ENCODE data around the gene USP8.
A peak's percentile ranks its signal among the peaks of the same experiment; 100 is the strongest.
"Not testable (repeated sequence)": the region's sequence is repeated elsewhere in the genome, so short reads cannot be mapped to it uniquely, and the experiment has no call there.

USP8 gene

GRCh38 chr15:50424066-50424890 lies at the start of gene USP8:
Gene USP8, plus strand, starts transcription at chr15:50424405. Its CDS starts 14,669 bp downstream, at chr15:50439074.
- DNase-seq (ENCODE audit: low read depth), result peak; percentile 91

- DNase-seq (ENCODE audit: low read depth), result no peak
Measured at GRCh38 chr15:50377867-50378751, 46.1 kb upstream of the USP8 start.

- no peak for DNase-seq (ENCODE audit: low read depth)
Measured at GRCh38 chr15:50378776-50379175, 45.4 kb upstream of the USP8 start.

- DNase-seq (ENCODE audit: low read depth), result not testable (repeated sequence)
Measured at GRCh38 chr15:50379413-50379812, 44.8 kb upstream of the USP8 start.

GRCh38 chr15:50380089-50380488 lies 44.1 kb upstream of the USP8 start:
- DNase-seq (ENCODE audit: low read depth), result no peak

- DNase-seq (ENCODE audit: low read depth), result no peak
Measured at GRCh38 chr15:50381438-50381837, 42.8 kb upstream of the USP8 start.

- DNase-seq (ENCODE audit: low read depth), result not testable (repeated sequence)
Measured at GRCh38 chr15:50382408-50382807, 41.8 kb upstream of the USP8 start.

- DNase-seq (ENCODE audit: low read depth), result no peak
Measured at GRCh38 chr15:50390554-50391264, 33.5 kb upstream of the USP8 start.

GRCh38 chr15:50391561-50391960 lies 32.6 kb upstream of the USP8 start:
- not testable (repeated sequence) for DNase-seq (ENCODE audit: low read depth)

GRCh38 chr15:50411870-50412269 lies 12.3 kb upstream of the USP8 start:
- DNase-seq (ENCODE audit: low read depth), result no peak

GRCh38 chr15:50414624-50415023 lies 9.6 kb upstream of the USP8 start:
- no peak for DNase-seq (ENCODE audit: low read depth)

GRCh38 chr15:50415752-50416404 lies 8.3 kb upstream of the USP8 start:
- DNase-seq (ENCODE audit: low read depth), result no peak

GRCh38 chr15:50416890-50417289 lies 7.3 kb upstream of the USP8 start:
- DNase-seq (ENCODE audit: low read depth), result no peak

- no peak for DNase-seq (ENCODE audit: low read depth)
Measured at GRCh38 chr15:50418041-50418583, 6.1 kb upstream of the USP8 start.

- no peak for DNase-seq (ENCODE audit: low read depth)
Measured at GRCh38 chr15:50425219-50425618, 1.0 kb downstream of the USP8 start.

GRCh38 chr15:50425678-50426246 lies 1.6 kb downstream of the USP8 start:
- DNase-seq (ENCODE audit: low read depth), result not testable (repeated sequence)

- DNase-seq (ENCODE audit: low read depth), result no peak
Measured at GRCh38 chr15:50426428-50426827, 2.2 kb downstream of the USP8 start.

- DNase-seq (ENCODE audit: low read depth), result peak; percentile 30
Measured at GRCh38 chr15:50431204-50431603, 7.0 kb downstream of the USP8 start.

- DNase-seq (ENCODE audit: low read depth), result no peak
Measured at GRCh38 chr15:50432230-50432629, 8.0 kb downstream of the USP8 start.

GRCh38 chr15:50435772-50436171 lies 11.6 kb downstream of the USP8 start:
- no peak for DNase-seq (ENCODE audit: low read depth)

GRCh38 chr15:50438251-50438650 lies 14.0 kb downstream of the USP8 start:
- DNase-seq (ENCODE audit: low read depth), result no peak
